WTC11 (cell line): Measurements from ENCODE around the gene HNRNPLL. TPM values are rescaled to one million over a fixed set of nuclear protein-coding genes. Genes with fewer than 3 reads are reported as not detected.

Source experiments
- ATAC-seq: fragments of 200-7000 bp; cut with Tn5 transposase; 2 replicates; pipeline ENCODE4 v1.10.0; 2021; ENCODE audit warnings: mild to moderate bottlenecking, moderate library complexity
- CTCF ChIA-PET: fragments of 300-600 bp; sonication (Branson Sonifier 250); formaldehyde crosslinking; loops from one replicate; lab custom pipeline; 2021; ENCODE audit warnings: antibody characterized with exemption; lab: Charles Lee
- POLR2A ChIA-PET: fragments of 350-600 bp; sonication (Branson Sonifier 250); formaldehyde crosslinking; loops from one replicate; lab custom pipeline; 2021; ENCODE audit warnings: antibody characterized with exemption; lab: Charles Lee
- DNase-seq: peaks from one replicate; pipeline ENCODE4 v3.0.0; 2021; ENCODE audit warnings: low spot score
- H3K27ac Mint-ChIP-seq: 2 replicates; pipeline ENCODE4 v1.8.0; 2021; ENCODE audit warnings: mixed read lengths
- H3K27me3 Mint-ChIP-seq: 2 replicates; pipeline ENCODE4 v1.8.0; 2021; ENCODE audit warnings: low read depth, mild to moderate bottlenecking, moderate library complexity, mixed read lengths
- H3K36me3 Mint-ChIP-seq: 2 replicates; pipeline ENCODE4 v1.8.0; 2021; ENCODE audit warnings: mixed read lengths
- H3K4me1 Mint-ChIP-seq: 2 replicates; pipeline ENCODE4 v1.8.0; 2022; ENCODE audit warnings: mixed read lengths
- H3K4me3 Mint-ChIP-seq: 2 replicates; pipeline ENCODE4 v1.8.0; 2021; ENCODE audit warnings: mild to moderate bottlenecking, moderate library complexity, mixed read lengths
- H3K9me3 Mint-ChIP-seq: 2 replicates; pipeline ENCODE4 v1.8.0; 2021; ENCODE audit warnings: mixed read lengths
- ATF2 ChIP-seq: sonication (generic); formaldehyde crosslinking; IDR thresholded peaks from 2 replicates; pipeline ENCODE4 v1.8.1; 2022; ENCODE audit warnings: low read depth, missing genetic modification reagents, borderline replicate concordance
- ATF3 ChIP-seq: sonication (generic); formaldehyde crosslinking; conservative IDR thresholded peaks from 2 replicates; pipeline ENCODE4 v1.8.1; 2022; ENCODE audit warnings: mild to moderate bottlenecking, missing genetic modification reagents
- ATF6 ChIP-seq: sonication (generic); formaldehyde crosslinking; IDR thresholded peaks from 2 replicates; pipeline ENCODE4 v1.8.1; 2023; ENCODE audit warnings: mild to moderate bottlenecking, missing genetic modification reagents
- CREB1 ChIP-seq: sonication (generic); formaldehyde crosslinking; IDR thresholded peaks from 2 replicates; pipeline ENCODE4 v1.8.0; 2023; ENCODE audit warnings: mild to moderate bottlenecking, missing genetic modification reagents
- NR1H2 ChIP-seq: sonication (generic); formaldehyde crosslinking; IDR thresholded peaks from 2 replicates; pipeline ENCODE4 v1.9.0; 2021; ENCODE audit warnings: mild to moderate bottlenecking, moderate library complexity, missing genetic modification reagents
- SMAD3 ChIP-seq: sonication (generic); formaldehyde crosslinking; IDR thresholded peaks from 2 replicates; pipeline ENCODE4 v1.8.0; 2022; ENCODE audit warnings: missing genetic modification reagents, mild to moderate bottlenecking, borderline replicate concordance
- SMAD4 ChIP-seq: sonication (generic); formaldehyde crosslinking; IDR thresholded peaks from 2 replicates; pipeline ENCODE4 v1.8.0; 2022; ENCODE audit warnings: mild to moderate bottlenecking, missing genetic modification reagents
- TEAD1 ChIP-seq: sonication (generic); formaldehyde crosslinking; IDR thresholded peaks from 2 replicates; pipeline ENCODE4 v1.8.0; 2022; ENCODE audit warnings: mild to moderate bottlenecking, missing genetic modification reagents
- ZNF219 ChIP-seq: sonication (generic); formaldehyde crosslinking; IDR thresholded peaks from 2 replicates; pipeline ENCODE4 v1.8.0; 2023; ENCODE audit warnings: missing genetic modification reagents, mild to moderate bottlenecking, borderline replicate concordance
- ZNF281 ChIP-seq: sonication (generic); formaldehyde crosslinking; IDR thresholded peaks from 2 replicates; pipeline ENCODE4 v1.8.0; 2023; ENCODE audit warnings: mild to moderate bottlenecking, missing genetic modification reagents
- ZNF416 ChIP-seq: fragments of 250-450 bp; sonication (Bioruptor Pico); IDR thresholded peaks from 2 replicates; pipeline ENCODE4 v1.9.0; 2021; ENCODE audit warnings: mild to moderate bottlenecking, inconsistent platforms
- ZNF512 ChIP-seq: sonication (generic); formaldehyde crosslinking; IDR thresholded peaks from 2 replicates; pipeline ENCODE4 v1.8.1; 2022; ENCODE audit warnings: missing genetic modification reagents, borderline replicate concordance
- ZSCAN18 ChIP-seq: fragments of 250-450 bp; sonication (Bioruptor Pico); IDR thresholded peaks from 2 replicates; pipeline ENCODE4 v2.1.2; 2022; ENCODE audit warnings: mild to moderate bottlenecking, moderate library complexity
- total RNA-seq: library from RNA; stranded (reverse); gene quantifications from 3 replicates; pipeline ENCODE4 v1.2.3, GENCODE V29; 2021

HNRNPLL gene
- total RNA-seq, 1 experiment from 2014 or later, result 65.3 TPM

GRCh38 chr2:38549071-38549704 is 53.5 kb downstream of the HNRNPLL start (continued):
- TF ChIP-seq ATF2 (CRISPR knock-in tag), result no peak
- no peak for TF ChIP-seq CREB1
- TF ChIP-seq ZNF219 (CRISPR knock-in tag), result no peak
- no peak for TF ChIP-seq SMAD4 (CRISPR knock-in tag)
- TF ChIP-seq ZNF512 (CRISPR knock-in tag), result no peak

- DNase-seq, result no peak
- ChIA-PET POLR2A (interaction anchor here (0.6 to 0.7 kb wide), 2 partner anchors 26 to 135 kb away, joined by 3 to 4 read pairs; no protein-coding TSS in a partner anchor), CTCF (interaction anchor here (0.6 to 1.8 kb wide), 6 partner anchors 9 to 192 kb away, joined by 3 to 6 read pairs (median 4); partner anchors contain the start of gene HNRNPLL)
- no peaks in the 10 kb centered on the region for H3K9me3 Mint-ChIP-seq
- no peak for TF ChIP-seq ATF6
- no peak for TF ChIP-seq SMAD3 (CRISPR knock-in tag)
- peaks cover 3% of the 10 kb centered on the region; the same call in 1 of the 2 replicates for H3K36me3 Mint-ChIP-seq
- peaks cover 29% of the 10 kb centered on the region for H3K4me1 Mint-ChIP-seq
- no peak for ATAC-seq
- H3K27me3 Mint-ChIP-seq, result no peaks in the 10 kb centered on the region
- no peak overlapping the region for H3K27ac Mint-ChIP-seq
- H3K4me3 Mint-ChIP-seq, result no peak overlapping the region
Observed at GRCh38 chr2:38547791-38548190, 54.9 kb downstream of the HNRNPLL start.

- ATAC-seq, result no peak
- no peak overlapping the region for H3K27ac Mint-ChIP-seq
- no peak for TF ChIP-seq TEAD1
- no peak for TF ChIP-seq ZNF416 (CRISPR knock-in tag)
- no peak for TF ChIP-seq ATF3 (CRISPR knock-in tag)
- TF ChIP-seq NR1H2, result no peak
- no peak for TF ChIP-seq ZSCAN18
- TF ChIP-seq ZNF281 (CRISPR knock-in tag), result no peak
- TF ChIP-seq, all 79 proteins: peak for 0
- no peak for DNase-seq
- Mint-ChIP-seq H3K27me3 (no peaks in the 10 kb centered on the region), H3K36me3 (no peaks in the 10 kb centered on the region), H3K9me3 (no peaks in the 10 kb centered on the region), H3K4me3 (no peak overlapping the region), H3K4me1 (peaks cover 41% of the 10 kb centered on the region)
- ChIA-PET POLR2A (no interaction called here), CTCF (interaction anchor here (1.8 kb wide), 1 partner anchor 10 kb away, joined by 6 read pairs; no protein-coding TSS in a partner anchor)
Observed at GRCh38 chr2:38546585-38546984, 56.1 kb downstream of the HNRNPLL start.
